GDM1 (cell line): ENCODE data around the gene DOCK10.
"Not testable (repeated sequence)": the region's sequence is repeated elsewhere in the genome, so short reads cannot be mapped to it uniquely, and the experiment has no call there.

Source experiments
- DNase-seq: peaks from one replicate; lab custom pipeline; 2025; lab: John Stamatoyannopoulos, UW

Gene DOCK10

DNA sequence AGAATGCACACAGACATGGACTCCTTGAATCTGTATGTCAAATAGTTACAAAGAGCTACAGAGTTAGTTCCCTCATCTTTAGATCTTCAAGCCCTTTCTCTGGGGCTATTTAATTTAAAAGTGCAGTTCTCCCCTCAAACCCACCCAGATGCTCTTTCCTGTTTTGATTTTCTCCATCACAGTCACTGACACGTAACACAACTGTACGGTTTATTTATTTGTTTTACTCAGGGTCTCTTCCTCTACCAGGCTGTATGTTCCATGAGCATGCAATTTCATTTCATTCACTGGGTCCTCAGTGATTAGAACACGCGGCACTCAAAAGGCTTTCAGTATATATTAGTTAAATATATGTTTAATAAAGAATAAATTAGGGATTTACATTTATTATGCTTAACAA is 94.7 kb downstream of the DOCK10 start:
- no peak for DNase-seq

GRCh38 chr2:224946895-224947294 is 95.4 kb downstream of the DOCK10 start:
- peak; percentile 48 for DNase-seq

DNA sequence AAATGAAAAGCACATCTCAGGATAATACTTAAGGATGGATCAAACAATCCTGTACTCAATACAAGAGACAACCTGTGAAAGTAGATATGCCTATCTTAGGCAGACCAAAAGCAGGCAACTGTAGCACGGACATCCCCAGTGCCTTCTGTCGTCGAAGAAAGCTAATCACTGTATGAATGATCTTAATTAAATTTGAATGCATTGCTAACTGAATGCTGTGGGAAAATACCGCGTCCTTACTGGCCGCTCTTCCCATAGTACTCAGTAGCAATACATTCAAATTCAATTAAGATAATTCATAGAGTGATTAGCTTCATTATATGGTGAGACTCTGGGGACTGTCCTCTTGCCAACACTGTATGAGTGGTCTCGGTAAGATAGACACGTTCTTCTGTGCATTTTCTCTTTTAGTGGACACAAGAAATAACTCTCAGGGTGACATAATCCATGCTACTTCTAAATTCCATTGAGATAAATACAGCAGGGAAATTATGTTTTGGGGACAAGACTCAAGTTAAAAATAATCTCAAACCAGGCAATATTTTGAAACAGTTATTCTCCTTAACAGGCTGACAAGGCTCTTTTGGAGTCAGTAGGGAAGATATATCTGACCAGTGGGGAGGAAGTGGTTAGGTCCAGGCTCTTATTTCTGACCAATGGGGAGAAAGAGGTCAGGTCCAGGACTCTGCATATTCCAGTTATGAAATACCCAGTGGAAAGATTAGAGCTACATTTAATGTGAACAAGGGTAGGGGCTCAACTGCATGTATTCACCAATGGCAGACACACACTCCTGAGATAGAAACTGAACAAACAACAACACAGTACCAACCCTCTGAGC is 97.3 kb downstream of the DOCK10 start:
- no peak for DNase-seq

DNA sequence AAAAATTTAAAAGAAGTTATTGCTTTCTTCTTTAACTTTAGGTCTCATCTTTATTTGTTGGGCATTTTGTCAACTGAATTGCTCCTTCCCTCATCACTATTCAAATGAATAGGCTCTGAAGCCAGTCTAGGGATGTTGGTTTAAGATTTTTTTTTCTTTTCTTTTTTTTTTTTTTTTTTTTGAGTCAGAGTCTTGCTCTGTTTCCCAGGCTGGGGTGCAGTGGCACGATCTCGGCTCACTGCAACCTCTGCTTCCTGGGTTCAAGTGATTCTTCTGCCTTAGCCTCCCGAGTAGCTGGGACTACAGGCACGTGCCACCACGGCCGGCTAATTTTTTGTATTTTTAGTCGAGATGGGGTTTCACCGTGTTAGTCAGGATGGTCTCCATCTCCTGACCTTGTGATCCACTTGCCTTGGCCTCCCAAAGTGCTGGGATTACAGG is 98.6 kb downstream of the DOCK10 start:
- not testable (repeated sequence) for DNase-seq

GRCh38 chr2:224941960-224942359 is 100.3 kb downstream of the DOCK10 start:
- DNase-seq = no peak

DNA sequence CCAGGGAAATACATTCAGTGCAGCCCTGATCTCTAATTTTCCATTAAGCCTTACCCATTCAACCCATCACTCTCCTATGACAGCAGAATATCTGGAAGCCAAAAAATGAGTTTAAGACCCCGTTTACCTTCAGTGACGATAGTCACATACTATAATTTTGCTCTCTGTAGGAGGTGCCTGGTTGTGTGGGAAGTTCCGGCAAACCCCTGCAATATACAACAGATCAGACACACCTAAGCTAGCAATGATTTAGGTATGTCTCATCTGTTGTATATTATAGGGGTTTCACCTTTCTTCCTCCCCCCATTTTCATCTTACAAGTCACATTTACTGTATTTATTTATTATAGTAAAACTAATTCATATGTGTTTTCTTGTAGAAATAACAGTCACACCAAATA is 101.7 kb downstream of the DOCK10 start:
- DNase-seq = no peak

DNA sequence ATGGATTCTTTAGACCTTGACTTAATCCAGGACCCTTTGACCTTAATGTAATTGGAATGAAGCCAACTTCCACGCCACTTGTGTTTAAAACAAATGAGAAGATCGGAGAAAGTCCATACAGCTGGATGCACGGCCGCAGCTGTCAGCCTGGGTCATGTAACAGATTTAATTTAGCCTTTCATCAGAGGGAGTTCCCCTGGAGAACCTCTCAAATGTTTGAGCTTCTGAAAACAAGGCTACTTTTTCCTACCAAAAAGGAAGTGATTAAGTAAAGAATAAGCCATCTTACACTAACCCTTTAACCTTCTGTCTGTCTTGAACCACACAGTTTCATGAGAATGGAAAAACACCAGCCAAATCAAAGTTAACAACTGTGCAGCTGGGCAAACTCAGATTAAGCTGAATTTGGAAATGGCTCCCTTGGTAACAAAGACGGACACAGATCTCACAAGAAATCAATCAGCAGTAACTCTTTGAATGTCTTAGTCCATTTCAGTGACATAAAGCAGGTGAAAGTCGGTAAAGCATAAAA is 103.6 kb downstream of the DOCK10 start:
- no peak for DNase-seq

- no peak for DNase-seq
These were observed 104.4 kb downstream of the DOCK10 start for GRCh38 chr2:224937887-224938286.

DNA sequence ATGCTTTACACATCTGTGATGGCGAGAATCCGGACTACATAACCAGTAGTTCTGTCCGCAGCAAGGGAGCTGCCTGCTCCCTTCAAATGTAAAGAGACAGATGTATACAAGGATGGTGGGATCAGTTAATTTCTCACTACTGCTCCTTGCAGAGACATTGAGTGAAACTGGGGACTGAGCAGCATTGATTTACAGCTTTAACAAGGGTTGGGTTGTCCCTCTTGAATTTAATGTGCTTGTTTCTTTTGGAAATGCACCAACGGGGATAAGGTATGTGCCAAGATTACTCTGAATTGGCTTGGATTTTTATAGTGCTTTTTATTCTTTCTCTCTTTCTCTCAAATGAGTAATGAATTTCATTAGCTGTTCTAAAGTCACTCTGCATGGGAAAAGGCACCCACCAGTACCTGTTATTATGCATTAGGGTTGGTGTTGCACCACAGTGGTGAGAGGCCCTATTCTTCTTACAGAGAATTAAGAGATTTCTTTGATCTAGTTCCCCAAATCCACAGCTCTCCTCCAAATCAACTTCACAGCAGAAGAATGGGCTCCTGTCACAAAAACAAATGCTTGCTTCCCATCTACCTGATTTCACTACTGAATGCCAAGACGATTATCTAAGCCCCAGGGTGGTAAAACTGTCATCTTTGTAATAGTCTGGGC is 107.6 kb downstream of the DOCK10 start:
- DNase-seq = no peak

DNA sequence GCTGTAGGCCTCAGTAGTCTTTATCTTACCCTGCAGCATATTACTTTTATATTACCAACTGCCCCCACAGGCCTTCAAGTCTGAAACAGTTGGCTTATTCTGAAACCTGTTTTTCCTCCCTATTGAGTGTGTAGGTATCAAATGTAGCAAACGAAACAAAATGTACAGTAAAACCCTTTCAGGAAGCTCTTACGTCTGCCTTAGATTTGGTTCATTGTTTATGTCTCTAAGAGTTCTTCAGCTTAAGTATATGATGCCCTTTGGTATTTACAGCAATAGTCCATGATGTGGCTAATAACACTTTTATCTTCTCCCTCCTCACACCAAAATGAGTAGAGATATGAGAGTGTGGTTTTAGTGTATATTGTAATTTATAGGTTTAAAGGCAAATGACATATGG is 108.8 kb downstream of the DOCK10 start:
- no peak for DNase-seq

DNA sequence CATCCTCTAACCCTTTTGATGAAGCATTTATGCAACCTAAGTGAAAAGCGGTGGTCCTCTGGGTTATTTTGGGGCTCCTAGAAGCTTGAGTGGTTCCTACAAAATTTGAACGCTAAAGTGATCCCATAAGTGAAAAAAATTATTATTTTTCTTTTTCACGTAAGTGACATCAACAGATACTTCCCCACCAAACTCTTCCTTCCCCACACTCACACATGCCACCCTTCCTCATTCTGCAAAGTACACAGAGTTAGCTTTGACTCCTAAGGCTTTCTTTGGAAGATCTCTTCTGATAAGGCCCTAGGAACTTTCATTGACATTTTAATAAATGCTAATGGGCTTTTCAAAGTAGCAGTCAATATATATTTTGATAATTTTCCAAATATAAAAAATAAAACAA is 109.7 kb downstream of the DOCK10 start:
- no peak for DNase-seq

DNA sequence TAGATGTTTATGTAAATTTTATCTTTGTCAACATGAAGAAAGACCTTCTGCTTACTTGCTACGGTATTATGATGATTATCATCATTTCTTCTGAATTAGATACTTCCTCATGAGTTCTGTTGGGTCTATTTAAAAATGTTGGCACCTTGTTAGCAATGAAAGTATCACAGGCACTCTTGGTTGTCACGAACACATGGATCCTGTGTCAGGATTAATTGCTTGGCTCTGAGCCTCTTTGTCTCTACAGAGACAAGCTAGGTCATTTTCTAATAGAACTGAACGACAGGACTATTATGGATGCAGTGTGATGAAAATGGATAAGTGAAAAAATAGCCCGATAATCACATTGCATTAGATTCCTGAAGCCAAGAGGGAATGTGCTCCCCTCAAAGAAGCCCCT is 110.3 kb downstream of the DOCK10 start:
- DNase-seq = no peak

- DNase-seq = no peak
These were observed 111.3 kb downstream of the DOCK10 start for GRCh38 chr2:224930990-224931389.

DNA sequence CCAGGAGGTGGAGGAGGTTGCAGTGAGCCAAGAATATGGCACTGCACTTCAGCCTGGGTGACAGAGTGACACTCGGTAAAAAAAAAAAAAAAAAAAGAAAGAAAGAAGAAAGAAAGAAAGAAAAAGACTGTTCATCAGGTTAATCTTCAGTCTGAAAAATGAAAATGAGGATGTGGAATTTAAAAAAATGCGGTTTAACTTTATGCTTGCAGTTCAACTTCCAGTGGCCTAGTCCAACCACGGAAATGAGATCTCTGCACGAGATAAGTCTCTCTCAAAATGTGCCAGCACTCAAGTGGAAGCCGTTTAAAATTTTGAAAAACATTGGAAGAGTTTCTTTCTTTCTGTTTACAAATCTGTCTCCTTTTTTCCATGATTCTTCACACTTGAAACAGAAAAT is 112.1 kb downstream of the DOCK10 start:
- DNase-seq = peak; percentile 61

DNA sequence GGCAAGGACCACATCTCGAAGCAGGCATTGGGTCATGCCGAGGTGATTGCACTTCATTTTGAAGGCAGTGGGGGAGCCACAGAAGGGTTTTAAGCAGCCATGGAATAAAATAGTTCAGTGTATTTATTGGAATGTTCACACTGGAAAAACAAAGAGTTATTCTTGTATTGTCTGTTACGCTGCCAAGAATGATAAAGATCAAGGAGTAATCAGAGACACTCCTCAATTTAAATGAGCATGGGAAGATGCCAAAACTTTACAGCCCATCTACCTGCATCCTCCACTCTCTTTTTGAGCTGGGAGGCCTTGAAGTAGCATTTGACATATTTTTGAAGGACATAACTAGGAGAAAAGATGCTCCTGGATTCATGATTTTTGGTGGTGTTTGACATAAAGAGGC is 112.8 kb downstream of the DOCK10 start:
- DNase-seq = no peak

- DNase-seq = no peak
These were observed 114.6 kb downstream of the DOCK10 start for GRCh38 chr2:224927646-224928173.

DNA sequence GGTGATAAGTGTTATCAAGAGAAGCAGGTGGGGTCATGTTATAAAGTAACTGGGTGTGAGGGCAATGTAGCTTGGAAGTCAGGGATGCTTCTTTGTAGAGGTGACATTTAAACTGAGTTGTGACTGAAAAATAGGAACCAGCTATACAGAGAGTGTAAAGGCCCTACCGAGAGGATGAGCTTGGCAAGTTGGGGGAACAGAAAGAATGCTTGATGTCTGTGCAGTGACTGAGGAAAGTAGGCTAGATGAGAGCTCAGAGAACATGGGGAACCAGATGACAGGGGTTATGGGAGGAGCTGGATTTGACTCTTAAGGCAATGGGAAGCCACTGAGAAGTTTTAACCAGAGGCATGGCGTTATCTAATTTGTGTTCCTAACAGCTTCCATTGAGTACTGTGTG is 115.3 kb downstream of the DOCK10 start:
- DNase-seq = no peak

GRCh38 chr2:224925810-224926100 is 116.5 kb downstream of the DOCK10 start:
- no peak for DNase-seq

- no peak for DNase-seq
These were observed 117.0 kb downstream of the DOCK10 start for GRCh38 chr2:224925061-224925809.

GRCh38 chr2:224924631-224925030 is 117.6 kb downstream of the DOCK10 start:
- DNase-seq = no peak

GRCh38 chr2:224922142-224922727 is 120.0 kb downstream of the DOCK10 start:
- DNase-seq = peak; percentile 17

DNA sequence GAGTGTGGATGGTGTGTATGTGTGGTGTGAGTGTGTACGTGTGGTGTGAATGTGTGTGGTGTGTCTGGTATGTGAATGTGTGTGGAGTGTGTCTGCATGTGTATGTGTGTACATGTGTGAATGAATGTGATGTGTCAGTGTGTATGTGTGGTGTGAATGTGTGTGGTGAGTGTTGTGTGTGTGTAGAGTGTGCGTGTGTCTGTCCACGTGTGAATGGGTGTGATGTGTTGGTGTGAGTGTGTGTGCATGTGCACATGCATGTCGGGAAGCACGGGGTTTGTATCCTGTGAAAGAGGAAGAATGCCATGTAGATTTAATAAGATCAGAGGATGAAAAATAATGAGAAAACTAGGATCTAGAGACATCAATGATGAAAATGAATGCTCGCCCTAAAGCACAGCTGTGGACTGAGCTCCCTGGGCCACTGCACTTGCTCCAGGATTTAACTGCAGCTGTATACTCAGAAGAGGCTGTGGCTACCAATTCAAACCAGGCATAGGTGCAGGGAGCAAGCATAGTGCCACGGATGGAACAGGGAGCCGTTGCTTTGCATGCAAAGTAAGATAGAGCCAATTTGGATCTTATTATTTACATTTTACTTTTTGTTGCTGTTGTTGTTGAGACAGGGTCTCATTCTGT is 122.7 kb downstream of the DOCK10 start:
- DNase-seq = no peak
